HCT116 (cell line): Measurements from ENCODE around the gene CAMK2D.

Source experiments
- ATF3 ChIP-seq: IDR thresholded peaks from 2 replicates; pipeline ENCODE4 v1.6.1; 2012
- CTCF ChIP-seq, 3 experiments: fragments of 200-600 bp in 1 of 3; sonication (generic) in 1 of 3; IDR thresholded peaks in 2 of 3; conservative IDR thresholded peaks in 1 of 3; 2 replicates each; pipeline ENCODE4 v1.5.1; 2012 to 2017; ENCODE audit warnings: low read depth in 2 of 3, low read length in 2 of 3, antibody characterized with exemption in 1 of 3, borderline replicate concordance in 1 of 3, control low read depth in 1 of 3, mild to moderate bottlenecking in 1 of 3, mixed read lengths in 1 of 3, mixed run types in 1 of 3, moderate library complexity in 1 of 3; ENCODE audit not compliant: insufficient read depth in 1 of 3
- EZH2 ChIP-seq: fragments of 200-600 bp; sonication (generic); IDR thresholded peaks from 2 replicates; pipeline ENCODE4 v1.6.1; 2017; ENCODE audit warnings: antibody characterized with exemption, mixed run types
- EZH2phosphoT487 ChIP-seq: fragments of 200-600 bp; IDR thresholded peaks from 2 replicates; pipeline ENCODE4 v1.6.1; 2018; ENCODE audit warnings: antibody characterized with exemption, borderline replicate concordance
- JUND ChIP-seq: IDR thresholded peaks from 2 replicates; pipeline ENCODE4 v1.6.1; 2012
- MAX ChIP-seq: IDR thresholded peaks from 2 replicates; pipeline ENCODE4 v1.6.1; 2012
- POLR2A ChIP-seq: IDR thresholded peaks from 2 replicates; pipeline ENCODE4 v1.7.0; 2011; ENCODE audit warnings: borderline replicate concordance; ENCODE audit not compliant: insufficient read depth, insufficient read length; ENCODE audit errors: extremely low read depth
- RAD21 ChIP-seq: IDR thresholded peaks from 2 replicates; pipeline ENCODE4 v1.6.1; 2012; ENCODE audit warnings: low read depth, mild to moderate bottlenecking
- REST ChIP-seq: IDR thresholded peaks from 2 replicates; pipeline ENCODE4 v1.6.1; 2012; ENCODE audit warnings: low read depth
- SIN3A ChIP-seq: IDR thresholded peaks from 2 replicates; pipeline ENCODE4 v1.6.1; 2012; ENCODE audit warnings: low read depth
- SP1 ChIP-seq: IDR thresholded peaks from 2 replicates; pipeline ENCODE4 v1.6.1; 2012; ENCODE audit warnings: low read depth
- SRF ChIP-seq: IDR thresholded peaks from 2 replicates; pipeline ENCODE4 v1.6.1; 2012; ENCODE audit warnings: low read depth
- YY1 ChIP-seq: IDR thresholded peaks from 2 replicates; pipeline ENCODE4 v1.6.1; 2011; ENCODE audit warnings: low read length, low read depth, moderate library complexity, mild to moderate bottlenecking; ENCODE audit not compliant: insufficient replicate concordance; ENCODE audit errors: extremely low read depth
- ZNF274 ChIP-seq: fragments of 200-500 bp; sonication (Bioruptor generic); IDR thresholded peaks from 2 replicates; pipeline ENCODE4 v1.6.1; 2014; ENCODE audit warnings: mild to moderate bottlenecking, low read depth, low read length, inconsistent platforms

GRCh38 chr4:113462286-113462685, 299.3 kb downstream of the CAMK2D start:
- TF ChIP-seq CTCF (IDR thresholded peaks at IDR 0.05 in 2 of 3, conservative IDR thresholded peaks at IDR 0.05 in 1 of 3; ENCODE audit: borderline replicate concordance in 1 of 3, insufficient read depth in 1 of 3, low read depth in 2 of 3, low read length in 2 of 3) (no peak), RAD21 (no peak), POLR2A (no peak), EZH2 (no peak), JUND (no peak), YY1 (no peak), SRF (no peak), SP1 (no peak), ATF3 (no peak), EZH2phosphoT487 (no peak), SIN3A (no peak), ZNF274 (no peak), REST (no peak), MAX (no peak)
